GM12878 (cell line): ENCODE results near the gene PPP2R5D. TPM values are rescaled to one million over a fixed set of nuclear protein-coding genes. Genes with fewer than 3 reads are reported as not detected.

Experiments used
- ATAC-seq: fragments of 200-7000 bp; cut with Tn5 transposase; 3 replicates; pipeline ENCODE4 v1.9.1; 2020; ENCODE audit warnings: mild to moderate bottlenecking, moderate library complexity
- BruUV-seq: library from RNA; stranded (reverse); fragments of 400-500 nt; replicated peaks from 2 replicates; lab custom pipeline; 2021; lab: Mats Ljungman, UMichigan
- CTCF ChIA-PET: fragments of 300-600 bp; sonication (Branson Sonifier 250); formaldehyde crosslinking; extraction: SDS; loops from one replicate; lab custom pipeline; 2021; ENCODE audit warnings: inconsistent platforms; lab: Yijun Ruan, JAX
- POLR2A ChIA-PET: fragments of 350-600 bp; formaldehyde crosslinking; extraction: SDS; loops from one replicate; lab custom pipeline; 2021; ENCODE audit warnings: inconsistent platforms; lab: Charles Lee
- RAD21 ChIA-PET: fragments of 300-600 bp; sonication (Branson Sonifier 250); formaldehyde crosslinking; loops from one replicate; lab custom pipeline; 2023; ENCODE audit warnings: antibody characterized with exemption; ENCODE audit not compliant: unreplicated experiment; lab: Charles Lee
- SMC1A ChIA-PET: fragments of 300-600 bp; sonication (Branson Sonifier 250); formaldehyde crosslinking; loops from one replicate; lab custom pipeline; 2023; ENCODE audit not compliant: unreplicated experiment, uncharacterized antibody; lab: Charles Lee
- DNase-seq: peaks from one replicate; pipeline ENCODE4 v3.0.0-alpha.2; 2011; ENCODE audit warnings: low read depth, low spot score
- FAIRE-seq: peaks from 3 replicates; lab custom pipeline; 2011; peaks lifted over from hg19 to GRCh38; lab: Jason Lieb, UNC
- H2AFZ ChIP-seq: 2 replicates; pipeline ENCODE4 v1.6.0; 2011; ENCODE audit warnings: low read depth, low read length, control low read depth; ENCODE audit not compliant: control insufficient read depth
- H3K27ac ChIP-seq: 2 replicates; pipeline ENCODE4 v1.5.1; 2011; ENCODE audit warnings: control low read depth; ENCODE audit not compliant: control insufficient read depth, insufficient read depth
- H3K27me3 ChIP-seq, 2 experiments: replicated peaks in 1 of 2; 2 replicates each; pipeline versions ENCODE4 v1.6.0 to v1.6.1; 2011; ENCODE audit warnings: low read length in 1 of 2; ENCODE audit not compliant: control insufficient read depth in 2 of 2, insufficient read depth in 2 of 2
- H3K36me3 ChIP-seq, 2 experiments: 2 replicates each; pipeline ENCODE4 v1.5.1; 2011; ENCODE audit warnings: low read length in 1 of 2; ENCODE audit not compliant: control insufficient read depth in 2 of 2, insufficient read depth in 2 of 2
- H3K4me1 ChIP-seq: 2 replicates; pipeline ENCODE4 v1.6.1; 2011; ENCODE audit warnings: mild to moderate bottlenecking, low read length, moderate library complexity, mixed read lengths; ENCODE audit not compliant: control insufficient read depth, insufficient read depth
- H3K4me2 ChIP-seq: 2 replicates; pipeline ENCODE4 v1.6.0; 2011; ENCODE audit warnings: control low read depth; ENCODE audit not compliant: control insufficient read depth, insufficient read depth
- H3K4me3 ChIP-seq: fragments of 200-600 bp; sonication (generic); 2 replicates; pipeline ENCODE4 v1.5.1; 2016
- H3K79me2 ChIP-seq: 2 replicates; pipeline ENCODE4 v1.6.0; 2011; ENCODE audit warnings: low read length; ENCODE audit not compliant: control insufficient read depth, insufficient read depth
- H3K9ac ChIP-seq: 2 replicates; pipeline ENCODE4 v1.8.0; 2011; ENCODE audit warnings: low read length, control low read depth, mixed read lengths; ENCODE audit not compliant: control insufficient read depth, insufficient read depth
- H3K9me3 ChIP-seq: replicated peaks from 3 replicates; pipeline ENCODE4 v1.5.1; 2011; ENCODE audit warnings: mild to moderate bottlenecking, low read length; ENCODE audit not compliant: control insufficient read depth, insufficient read depth
- H4K20me1 ChIP-seq: 2 replicates; pipeline ENCODE4 v1.6.0; 2011; ENCODE audit not compliant: control insufficient read depth, insufficient read depth
- ATF7 ChIP-seq: fragments of 450-650 bp; IDR thresholded peaks from 2 replicates; pipeline ENCODE4 v1.6.1; 2016; ENCODE audit warnings: low read depth, mild to moderate bottlenecking
- BCL11A ChIP-seq: IDR thresholded peaks from 2 replicates; pipeline ENCODE4 v1.6.1; 2011; ENCODE audit warnings: low read depth, low read length
- NR2F1 ChIP-seq: fragments of 450-650 bp; conservative IDR thresholded peaks from 2 replicates; pipeline ENCODE4 v1.6.1; 2017; ENCODE audit warnings: mild to moderate bottlenecking
- RBBP5 ChIP-seq: fragments of 200-600 bp; sonication (generic); conservative IDR thresholded peaks from 2 replicates; pipeline ENCODE4 v1.6.1; 2016
- ZBTB4 ChIP-seq: fragments of 450-650 bp; formaldehyde crosslinking; IDR thresholded peaks from 2 replicates; pipeline ENCODE4 v1.4.0; 2022; ENCODE audit warnings: mild to moderate bottlenecking, moderate library complexity
- ZNF274 ChIP-seq: IDR thresholded peaks from one replicate; pipeline ENCODE4 v1.8.0; 2011; ENCODE audit not compliant: insufficient read length, insufficient read depth
- WGBS: methylation state at CpG from one replicate; pipeline ENCODE4 v1.1.6; 2016; ENCODE audit warnings: low lambda C conversion rate; ENCODE audit not compliant: insufficient replicate concordance, insufficient coverage; ENCODE audit errors: missing lambda C conversion rate; 5-methylcytosine and 5-hydroxymethylcytosine counted together
- in situ Hi-C: fragments of 300-500 bp; cut with MboI; formaldehyde crosslinking; loops from 9 replicates; pipeline ENCODE4 v1.14.3; 2018; ENCODE audit warnings: mixed read lengths
- intact Hi-C: fragments of 100-400 bp; cut with micrococcal nuclease; formaldehyde crosslinking; loops from one replicate; pipeline ENCODE4 v1.14.2; 2022; ENCODE audit not compliant: unreplicated experiment
- polyA plus RNA-seq, 11 experiments: library from polyadenylated mRNA; depleted of rRNA in 4 of 11; unstranded in 6 of 11; stranded (reverse) in 5 of 11; fragments of >200 nt; fragmentation: Nextera tagmentation in 4 of 11; fragmentation: Illumina TruSeq in 1 of 11; extraction: Ambion mirVana in 4 of 11; extraction: Trizol in 1 of 11; gene quantifications; 1 replicate in 1 of 11; 2 replicates in 10 of 11; pipeline versions ENCODE4 v1.2.1 to v1.2.3, GENCODE V29; 2011 to 2016; ENCODE audit warnings: inconsistent platforms in 2 of 11, missing spikeins in 2 of 11, low read depth in 1 of 11
- total RNA-seq, 4 experiments: library from RNA; depleted of rRNA in 3 of 4; stranded (reverse); fragments of >200 nt in 3 of 4; fragmentation: Illumina TruSeq in 1 of 4; extraction: Trizol in 1 of 4; gene quantifications; 2 replicates each; pipeline versions ENCODE4 v1.2.1 to v1.2.3, GENCODE V29; 2013 to 2021
- TF ChIP-seq, protein P1 (sequence below): IDR thresholded peaks from 2 replicates; pipeline ENCODE4 v1.6.1; 2012; ENCODE audit warnings: improper control_type of control experiment, low read depth, low read length; ENCODE audit not compliant: insufficient replicate concordance

The PPP2R5D gene
- total and polyA plus RNA-seq, 10 of the 15 experiments (the other 5 are each of a cell fraction or from before 2014, with no cell fraction given), result 1.5 to 59.0 (median 32.0) TPM

DNA sequence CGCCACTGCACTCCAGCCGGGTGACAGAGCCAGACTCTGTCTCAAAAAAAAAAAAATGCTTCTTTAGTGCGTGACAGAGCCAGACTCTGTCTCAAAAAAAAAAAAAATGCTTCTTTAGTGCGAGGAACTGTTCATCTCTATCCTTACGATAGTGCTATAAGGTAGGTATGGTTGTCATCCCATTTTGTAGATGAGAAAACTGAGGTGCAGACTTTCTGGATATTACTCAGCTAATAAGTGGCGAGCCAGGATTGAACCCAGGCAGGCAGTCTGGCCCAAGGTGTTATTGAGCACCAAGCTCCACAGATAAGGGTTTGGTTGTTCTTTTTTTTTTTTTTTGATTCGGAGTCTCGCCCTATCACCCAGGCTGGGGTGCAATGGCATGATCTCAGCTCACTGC, 17.5 kb downstream of the PPP2R5D start:
- SMC1A ChIA-PET, result interaction anchor here (0.6 to 0.8 kb wide), 4 partner anchors 13 to 313 kb away, joined by 3 to 6 read pairs (median 3); no protein-coding TSS in a partner anchor
- FAIRE-seq (no peak), ATAC-seq (no peak), DNase-seq (no peak)
- Histone ChIP-seq H3K27ac (no peak overlapping the region), H3K9ac (no peak overlapping the region), H3K4me3 (no peak overlapping the region), H3K79me2 (no peaks in the 10 kb centered on the region), H2AFZ (no peak overlapping the region), H3K9me3 (no peaks in the 10 kb centered on the region), H3K36me3 (peaks cover 0 to 3% of the 10 kb centered on the region in 2 experiments; a peak in 2 of 4 replicates), H3K27me3 (no peaks in the 10 kb centered on the region), H4K20me1 (no peaks in the 10 kb centered on the region), H3K4me2 (no peak overlapping the region), H3K4me1 (no peaks in the 10 kb centered on the region)
- RAD21 ChIA-PET, result no interaction called here
- intact Hi-C loops, result no loop called here
- TF ChIP-seq NR2F1 (no peak), ZBTB4 (CRISPR knock-in tag) (no peak), ZNF274 (no peak), ATF7 (no peak), RBBP5 (no peak), BCL11A (no peak)
- TF ChIP-seq, protein P1, sequence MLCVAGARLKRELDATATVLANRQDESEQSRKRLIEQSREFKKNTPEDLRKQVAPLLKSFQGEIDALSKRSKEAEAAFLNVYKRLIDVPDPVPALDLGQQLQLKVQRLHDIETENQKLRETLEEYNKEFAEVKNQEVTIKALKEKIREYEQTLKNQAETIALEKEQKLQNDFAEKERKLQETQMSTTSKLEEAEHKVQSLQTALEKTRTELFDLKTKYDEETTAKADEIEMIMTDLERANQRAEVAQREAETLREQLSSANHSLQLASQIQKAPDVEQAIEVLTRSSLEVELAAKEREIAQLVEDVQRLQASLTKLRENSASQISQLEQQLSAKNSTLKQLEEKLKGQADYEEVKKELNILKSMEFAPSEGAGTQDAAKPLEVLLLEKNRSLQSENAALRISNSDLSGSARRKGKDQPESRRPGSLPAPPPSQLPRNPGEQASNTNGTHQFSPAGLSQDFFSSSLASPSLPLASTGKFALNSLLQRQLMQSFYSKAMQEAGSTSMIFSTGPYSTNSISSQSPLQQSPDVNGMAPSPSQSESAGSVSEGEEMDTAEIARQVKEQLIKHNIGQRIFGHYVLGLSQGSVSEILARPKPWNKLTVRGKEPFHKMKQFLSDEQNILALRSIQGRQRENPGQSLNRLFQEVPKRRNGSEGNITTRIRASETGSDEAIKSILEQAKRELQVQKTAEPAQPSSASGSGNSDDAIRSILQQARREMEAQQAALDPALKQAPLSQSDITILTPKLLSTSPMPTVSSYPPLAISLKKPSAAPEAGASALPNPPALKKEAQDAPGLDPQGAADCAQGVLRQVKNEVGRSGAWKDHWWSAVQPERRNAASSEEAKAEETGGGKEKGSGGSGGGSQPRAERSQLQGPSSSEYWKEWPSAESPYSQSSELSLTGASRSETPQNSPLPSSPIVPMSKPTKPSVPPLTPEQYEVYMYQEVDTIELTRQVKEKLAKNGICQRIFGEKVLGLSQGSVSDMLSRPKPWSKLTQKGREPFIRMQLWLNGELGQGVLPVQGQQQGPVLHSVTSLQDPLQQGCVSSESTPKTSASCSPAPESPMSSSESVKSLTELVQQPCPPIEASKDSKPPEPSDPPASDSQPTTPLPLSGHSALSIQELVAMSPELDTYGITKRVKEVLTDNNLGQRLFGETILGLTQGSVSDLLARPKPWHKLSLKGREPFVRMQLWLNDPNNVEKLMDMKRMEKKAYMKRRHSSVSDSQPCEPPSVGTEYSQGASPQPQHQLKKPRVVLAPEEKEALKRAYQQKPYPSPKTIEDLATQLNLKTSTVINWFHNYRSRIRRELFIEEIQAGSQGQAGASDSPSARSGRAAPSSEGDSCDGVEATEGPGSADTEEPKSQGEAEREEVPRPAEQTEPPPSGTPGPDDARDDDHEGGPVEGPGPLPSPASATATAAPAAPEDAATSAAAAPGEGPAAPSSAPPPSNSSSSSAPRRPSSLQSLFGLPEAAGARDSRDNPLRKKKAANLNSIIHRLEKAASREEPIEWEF, result no peak
- in situ Hi-C loops, result no loop called here
- POLR2A ChIA-PET, result interaction anchor here (0.7 kb wide), 1 partner anchor 644 kb away, joined by 3 read pairs; no protein-coding TSS in a partner anchor
- 96% methylated on average over 6 of the region's 8 CpGs for WGBS
- CTCF ChIA-PET, result interaction anchor here (0.8 to 2.5 kb wide), 3 partner anchors 13 to 142 kb away, joined by 3 to 5 read pairs (median 3); partner anchors contain the start of genes KLHDC3 and PPP2R5D
- no TSS peak for BruUV-seq
